HUES6 (cell line): Measurements from ENCODE around the gene LINGO3.

Experiments
- H3K27ac ChIP-seq: 2 replicates; pipeline ENCODE4 v1.7.0; 2013; ENCODE audit warnings: low read depth, mild to moderate bottlenecking, low read length, inconsistent platforms
- H3K27me3 ChIP-seq: 2 replicates; pipeline ENCODE4 v1.6.1; 2013; ENCODE audit warnings: low read length; ENCODE audit not compliant: control insufficient read depth, insufficient read depth
- H3K36me3 ChIP-seq: 2 replicates; pipeline ENCODE4 v1.6.1; 2013; ENCODE audit warnings: low read length; ENCODE audit not compliant: control insufficient read depth, insufficient read depth
- H3K4me1 ChIP-seq: 2 replicates; pipeline ENCODE4 v1.6.1; 2013; ENCODE audit warnings: low read length; ENCODE audit not compliant: control insufficient read depth, insufficient read depth
- H3K4me3 ChIP-seq: 2 replicates; pipeline ENCODE4 v1.5.1; 2013; ENCODE audit warnings: low read depth, low read length
- H3K9ac ChIP-seq: one replicate; pipeline ENCODE4 v1.6.1; 2013; ENCODE audit warnings: mild to moderate bottlenecking, low read length
- H3K9me3 ChIP-seq: 2 replicates; pipeline ENCODE4 v1.6.1; 2013; ENCODE audit warnings: low read depth, low read length; ENCODE audit not compliant: control insufficient read depth, insufficient read depth

Gene LINGO3

GRCh38 chr19:2338751-2339643 lies 31.0 kb upstream of the LINGO3 start:
- Histone ChIP-seq H3K36me3 (peaks cover 20% of the 10 kb centered on the region), H3K27ac (no peak overlapping the region), H3K4me3 (no peak overlapping the region), H3K9ac (no peak overlapping the region), H3K27me3 (no peaks in the 10 kb centered on the region), H3K4me1 (no peaks in the 10 kb centered on the region; the same call in 1 of the 2 replicates), H3K9me3 (no peaks in the 10 kb centered on the region)

DNA sequence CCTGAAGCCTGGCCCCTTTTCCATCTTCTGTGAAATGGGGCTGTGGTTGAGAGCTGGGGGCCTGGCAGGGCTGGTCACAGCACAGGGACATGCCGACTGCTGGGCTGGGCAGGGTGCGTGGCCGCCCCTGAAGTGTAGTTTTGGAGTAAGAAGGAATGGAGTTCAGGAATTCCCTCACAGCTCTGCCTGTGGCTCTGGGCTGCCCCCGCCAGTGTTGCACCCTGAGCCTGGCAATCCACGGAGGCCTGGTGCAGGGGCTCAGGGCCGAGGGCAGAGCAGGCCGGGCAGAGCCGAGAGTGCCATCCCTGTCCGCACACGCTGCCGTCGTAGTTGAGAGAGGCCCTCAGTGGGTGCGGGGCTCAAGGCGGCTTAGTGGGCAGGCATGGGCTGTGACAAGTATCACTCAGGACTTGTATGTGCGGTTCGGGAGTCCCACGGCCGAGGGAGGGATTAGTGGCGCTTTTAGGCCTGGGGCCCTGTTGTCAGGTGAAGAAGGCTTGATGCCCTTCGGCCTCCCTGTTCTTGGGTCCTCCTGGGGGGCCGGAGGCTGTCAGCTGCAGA lies 30.2 kb upstream of the LINGO3 start:
- no peak overlapping the region for H3K27ac ChIP-seq
- H3K36me3 ChIP-seq, result peaks cover 17% of the 10 kb centered on the region
- H3K9ac ChIP-seq, result no peak overlapping the region
- H3K4me1 ChIP-seq, result no peaks in the 10 kb centered on the region; the same call in 1 of the 2 replicates
- no peaks in the 10 kb centered on the region for H3K9me3 ChIP-seq
- H3K4me3 ChIP-seq, result no peak overlapping the region
- no peaks in the 10 kb centered on the region for H3K27me3 ChIP-seq

DNA sequence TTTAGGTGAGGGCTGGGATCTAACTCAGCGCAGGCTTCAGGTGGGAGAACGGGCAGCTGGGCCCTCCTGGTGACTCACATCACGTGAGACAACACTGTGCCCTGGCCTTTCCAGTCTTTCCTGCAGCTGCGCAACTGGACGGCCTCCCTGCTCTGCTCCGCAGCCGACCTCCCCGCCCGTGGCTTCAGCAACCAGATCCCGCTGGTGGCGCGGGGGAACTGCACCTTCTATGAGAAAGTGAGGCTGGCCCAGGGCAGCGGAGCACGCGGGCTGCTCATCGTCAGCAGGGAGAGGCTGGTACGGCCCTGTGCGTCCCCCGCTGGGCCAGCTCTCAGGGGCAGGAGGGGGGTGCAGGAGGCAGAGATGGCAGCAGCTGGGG lies 29.4 kb upstream of the LINGO3 start:
- H3K36me3 ChIP-seq, result peaks cover 15% of the 10 kb centered on the region

GRCh38 chr19:2336528-2337328 lies 28.8 kb upstream of the LINGO3 start:
- no peaks in the 10 kb centered on the region for H3K27me3 ChIP-seq

More for the DNA sequence above, 29.4 kb upstream of the LINGO3 start:
- no peaks in the 10 kb centered on the region; the same call in 1 of the 2 replicates for H3K4me1 ChIP-seq
- H3K27me3 ChIP-seq, result no peaks in the 10 kb centered on the region
- no peak overlapping the region for H3K9ac ChIP-seq
- no peak overlapping the region for H3K4me3 ChIP-seq
- H3K27ac ChIP-seq, result no peak overlapping the region
- no peaks in the 10 kb centered on the region for H3K9me3 ChIP-seq

GRCh38 chr19:2335848-2336247 lies 27.9 kb upstream of the LINGO3 start:
- Histone ChIP-seq H3K27ac (no peak overlapping the region), H3K9ac (no peak overlapping the region), H3K4me3 (no peak overlapping the region), H3K4me1 (peaks cover 7% of the 10 kb centered on the region; the same call in 1 of the 2 replicates), H3K9me3 (no peaks in the 10 kb centered on the region), H3K36me3 (peaks cover 6% of the 10 kb centered on the region), H3K27me3 (no peaks in the 10 kb centered on the region)

More at GRCh38 chr19:2336528-2337328, 28.8 kb upstream of the LINGO3 start:
- Histone ChIP-seq H3K4me3 (no peak overlapping the region), H3K9ac (no peak overlapping the region), H3K9me3 (no peaks in the 10 kb centered on the region), H3K36me3 (peaks cover 14% of the 10 kb centered on the region), H3K27ac (no peak overlapping the region), H3K4me1 (no peaks in the 10 kb centered on the region; the same call in 1 of the 2 replicates)

DNA sequence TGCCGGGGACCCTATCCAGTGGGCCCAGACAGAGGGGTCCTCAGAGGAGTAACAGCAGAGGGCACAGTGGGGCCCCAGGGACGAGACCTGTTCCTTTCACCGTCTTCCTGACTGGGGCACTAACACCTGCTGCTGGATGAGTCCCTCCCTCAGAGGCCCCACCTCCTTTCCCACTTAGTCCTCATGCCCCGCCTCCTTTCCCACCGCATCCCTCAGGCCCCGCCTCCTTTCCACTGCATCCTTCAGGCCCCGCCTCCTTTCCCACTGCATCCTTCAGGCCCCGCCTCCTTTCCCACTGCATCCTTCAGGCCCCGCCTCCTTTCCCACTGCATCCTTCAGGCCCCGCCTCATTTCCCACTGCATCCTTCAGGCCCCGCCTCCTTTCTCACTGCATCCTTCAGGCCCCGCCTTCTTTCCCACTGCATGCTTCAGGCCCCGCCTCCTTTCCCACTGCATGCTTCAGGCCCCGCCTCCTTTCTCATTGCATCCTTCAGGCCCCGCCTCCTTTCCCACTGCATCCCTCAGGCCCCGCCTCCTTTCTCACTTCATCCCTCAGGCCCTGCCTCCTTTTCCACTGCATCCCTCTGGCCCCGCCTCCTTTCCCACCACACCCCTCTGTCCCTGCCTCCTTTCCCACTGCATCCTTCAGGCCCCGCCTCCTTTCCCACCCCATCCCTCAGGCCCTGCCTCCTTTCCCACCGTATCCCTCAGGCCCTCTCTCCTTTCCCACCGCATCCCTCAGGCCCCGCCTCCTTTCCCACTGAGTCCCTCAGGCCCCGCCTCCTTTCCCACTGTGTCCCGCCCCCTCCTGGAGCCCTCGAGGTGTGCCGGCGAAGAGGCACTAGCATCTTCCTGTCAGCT lies 27.3 kb upstream of the LINGO3 start:
- Histone ChIP-seq H3K9me3 (no peaks in the 10 kb centered on the region), H3K27ac (no peak overlapping the region), H3K9ac (no peak overlapping the region), H3K4me3 (no peak overlapping the region), H3K36me3 (peaks cover 6% of the 10 kb centered on the region), H3K27me3 (no peaks in the 10 kb centered on the region), H3K4me1 (peaks cover 14% of the 10 kb centered on the region; the same call in 1 of the 2 replicates)

- Histone ChIP-seq H3K36me3 (no peaks in the 10 kb centered on the region; the same call in 1 of the 2 replicates), H3K4me3 (no peak overlapping the region), H3K9me3 (no peaks in the 10 kb centered on the region), H3K4me1 (peaks cover 18% of the 10 kb centered on the region; the same call in 1 of the 2 replicates), H3K27me3 (no peaks in the 10 kb centered on the region), H3K27ac (no peak overlapping the region), H3K9ac (no peak overlapping the region)
Observed at GRCh38 chr19:2334426-2334825, 26.5 kb upstream of the LINGO3 start.

GRCh38 chr19:2333807-2334211 lies 25.9 kb upstream of the LINGO3 start:
- no peak overlapping the region for H3K9ac ChIP-seq
- no peak overlapping the region for H3K4me3 ChIP-seq
- no peaks in the 10 kb centered on the region for H3K9me3 ChIP-seq
- H3K4me1 ChIP-seq, result peaks cover 21% of the 10 kb centered on the region; the same call in 1 of the 2 replicates
- H3K27me3 ChIP-seq, result no peaks in the 10 kb centered on the region
- no peak overlapping the region for H3K27ac ChIP-seq
- no peaks in the 10 kb centered on the region; the same call in 1 of the 2 replicates for H3K36me3 ChIP-seq

DNA sequence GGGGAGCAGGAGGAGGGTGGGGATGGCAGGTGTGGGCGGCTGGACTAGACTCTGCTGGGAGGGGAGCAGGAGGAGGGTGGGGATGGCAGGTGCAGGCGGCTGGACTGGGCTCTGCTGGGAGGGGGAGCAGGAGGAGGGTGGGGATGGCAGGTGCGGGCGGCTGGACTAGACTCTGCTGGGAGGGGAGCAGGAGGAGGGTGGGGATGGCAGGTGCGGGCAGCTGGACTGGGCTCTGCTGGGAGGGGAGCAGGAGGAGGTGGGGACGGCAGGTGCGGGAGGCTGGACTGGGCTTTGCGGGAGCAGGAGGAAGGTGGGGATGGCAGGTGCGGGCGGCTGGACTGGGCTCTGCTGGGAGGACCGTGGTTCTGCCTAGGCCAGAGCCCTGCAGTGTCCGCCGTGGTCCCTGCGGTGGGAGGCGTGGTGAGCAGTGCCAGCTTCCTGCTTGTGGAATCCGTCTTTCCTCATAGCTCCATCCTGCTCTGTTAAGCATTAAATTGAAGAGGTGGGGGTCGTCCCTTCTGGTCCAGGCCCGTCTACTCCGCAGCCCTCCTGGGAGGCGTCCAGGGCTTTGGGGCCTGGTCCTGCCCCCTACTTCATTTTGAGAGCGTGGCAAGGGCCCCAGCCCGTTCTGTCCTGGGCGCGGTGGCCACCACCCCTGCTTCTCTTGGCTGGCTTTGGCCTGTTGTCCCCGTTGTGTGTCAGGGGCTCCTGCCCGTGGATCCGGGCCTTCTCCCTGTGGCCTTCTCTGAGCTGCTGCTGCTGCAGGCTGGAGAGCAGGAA lies 25.3 kb upstream of the LINGO3 start:
- Histone ChIP-seq H3K9me3 (no peaks in the 10 kb centered on the region), H3K4me3 (no peak overlapping the region), H3K9ac (no peak overlapping the region), H3K27ac (no peak overlapping the region), H3K4me1 (peaks cover 21% of the 10 kb centered on the region; the same call in 1 of the 2 replicates), H3K36me3 (no peaks in the 10 kb centered on the region; the same call in 1 of the 2 replicates), H3K27me3 (no peaks in the 10 kb centered on the region)
